Activated T-cell treated with anti-CD3 and anti-CD28 coated beads for 24 hours (primary cell): ENCODE measurements around the gene FAF1.

Source experiments
- DNase-seq: peaks from one replicate; pipeline ENCODE4 v3.0.0-alpha.2; 2020; ENCODE audit warnings: low read depth

The FAF1 gene

DNA sequence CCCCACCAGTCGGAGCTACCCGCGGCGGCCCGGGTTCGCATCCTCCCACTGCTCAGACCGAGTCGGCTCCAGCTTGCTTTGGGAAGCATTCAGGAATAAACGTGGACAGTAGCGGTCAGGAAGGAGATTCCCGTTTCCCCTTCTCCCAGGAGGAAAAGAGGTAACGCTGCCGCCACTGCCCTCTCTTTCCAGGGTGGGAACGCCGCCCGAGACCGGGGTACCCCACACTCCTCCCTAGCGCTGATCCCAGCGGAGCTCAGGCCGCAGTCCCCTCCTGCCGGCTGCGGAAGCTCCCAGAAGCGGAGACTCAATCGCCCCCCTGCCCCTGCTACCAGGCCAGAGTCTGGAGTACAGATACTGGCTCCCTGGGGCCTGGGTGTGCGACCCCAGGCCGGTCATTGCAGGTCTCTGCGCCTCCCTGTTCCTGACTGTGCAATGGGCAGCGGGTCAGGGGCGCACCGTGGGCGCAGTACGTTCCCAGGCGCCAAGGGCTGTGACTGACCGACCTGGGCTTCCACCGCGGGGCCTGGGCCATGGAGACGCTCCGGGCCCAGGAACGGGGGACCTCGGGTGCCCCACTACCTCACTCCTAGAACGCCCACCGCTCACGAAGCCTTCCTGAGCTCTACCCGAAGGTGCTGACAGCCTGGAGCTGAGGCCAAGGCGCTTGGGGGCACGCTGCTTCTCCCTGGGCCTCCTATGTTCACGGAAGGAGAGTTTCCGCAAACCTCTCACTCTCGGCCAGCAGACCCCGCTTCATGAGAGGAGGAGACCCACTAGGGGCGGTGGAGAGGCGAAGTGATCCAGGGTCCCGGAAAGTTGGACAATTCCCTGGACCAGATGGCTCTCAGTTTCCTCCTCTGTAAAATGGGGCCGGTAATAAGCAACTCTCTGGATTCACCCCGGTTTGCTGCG is 544.6 kb downstream of the FAF1 start:
- DNase-seq, result no peak

DNA sequence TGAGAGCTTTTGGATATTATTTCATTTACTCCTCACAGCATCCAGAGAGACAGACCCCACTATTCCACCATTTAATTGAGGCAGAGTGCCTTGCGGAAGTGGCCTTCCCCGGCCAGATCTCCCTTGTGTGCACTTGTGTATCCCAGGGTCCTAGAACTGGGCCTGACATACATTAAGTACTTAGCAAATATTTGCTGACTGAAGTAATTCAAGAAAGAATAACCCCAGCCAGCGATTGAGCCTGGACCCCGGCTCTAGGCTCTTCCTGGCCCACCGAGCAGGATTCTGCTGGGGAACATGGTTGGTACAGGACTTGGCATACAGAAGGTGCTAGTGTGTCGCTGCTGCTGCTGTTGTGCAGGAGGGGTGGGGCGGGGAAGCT is 545.2 kb downstream of the FAF1 start:
- no peak for DNase-seq

DNA sequence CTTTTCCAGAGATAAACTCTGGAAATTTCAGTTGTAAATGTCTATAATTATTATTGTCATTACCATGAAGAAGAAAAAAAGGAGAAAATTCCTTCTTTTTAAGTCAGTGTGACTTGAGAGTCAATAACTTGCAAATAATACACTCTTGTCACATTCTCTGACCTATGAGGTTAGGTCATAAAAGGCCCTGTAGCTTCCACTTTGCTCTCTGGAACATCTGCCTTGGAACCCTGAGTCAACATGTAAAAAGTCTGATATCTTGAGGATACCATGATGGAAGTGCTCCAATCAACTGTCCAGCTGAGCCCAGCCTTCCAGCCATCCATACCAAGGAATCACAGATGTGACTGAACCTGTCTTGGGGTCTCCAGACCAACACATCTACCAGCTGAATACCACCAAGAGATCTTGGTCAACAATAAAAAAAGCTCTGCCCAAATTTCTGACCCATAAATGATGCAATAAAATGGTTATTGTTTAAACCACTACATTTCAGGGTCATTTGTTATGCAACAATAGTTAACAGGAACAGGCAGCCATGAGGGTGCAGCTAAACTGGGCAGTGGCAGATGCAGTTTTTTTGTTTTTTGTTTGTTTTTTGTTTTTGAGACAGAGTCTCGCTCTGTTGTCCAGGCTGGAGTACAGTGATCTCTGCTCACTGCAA is 547.1 kb downstream of the FAF1 start:
- DNase-seq, result no peak

DNA sequence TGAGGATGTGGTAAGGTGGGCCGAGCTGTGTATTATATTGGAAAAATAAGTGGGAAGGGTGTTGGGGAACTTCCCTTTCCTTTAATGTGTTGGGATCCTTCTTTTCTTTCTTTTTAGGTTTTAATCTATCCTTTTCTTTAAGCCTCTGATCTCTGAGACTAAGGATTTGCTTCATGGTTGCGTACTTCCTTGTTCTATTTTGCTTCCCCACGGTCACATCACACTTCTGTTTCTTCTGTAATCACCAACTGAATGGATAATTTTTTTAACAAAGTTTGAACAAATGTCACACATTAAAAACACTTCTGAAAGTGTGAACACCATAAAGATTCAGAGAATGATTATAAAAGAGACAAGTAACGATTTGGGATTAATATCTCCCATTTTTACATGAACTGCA is 554.3 kb downstream of the FAF1 start:
- no peak for DNase-seq

DNA sequence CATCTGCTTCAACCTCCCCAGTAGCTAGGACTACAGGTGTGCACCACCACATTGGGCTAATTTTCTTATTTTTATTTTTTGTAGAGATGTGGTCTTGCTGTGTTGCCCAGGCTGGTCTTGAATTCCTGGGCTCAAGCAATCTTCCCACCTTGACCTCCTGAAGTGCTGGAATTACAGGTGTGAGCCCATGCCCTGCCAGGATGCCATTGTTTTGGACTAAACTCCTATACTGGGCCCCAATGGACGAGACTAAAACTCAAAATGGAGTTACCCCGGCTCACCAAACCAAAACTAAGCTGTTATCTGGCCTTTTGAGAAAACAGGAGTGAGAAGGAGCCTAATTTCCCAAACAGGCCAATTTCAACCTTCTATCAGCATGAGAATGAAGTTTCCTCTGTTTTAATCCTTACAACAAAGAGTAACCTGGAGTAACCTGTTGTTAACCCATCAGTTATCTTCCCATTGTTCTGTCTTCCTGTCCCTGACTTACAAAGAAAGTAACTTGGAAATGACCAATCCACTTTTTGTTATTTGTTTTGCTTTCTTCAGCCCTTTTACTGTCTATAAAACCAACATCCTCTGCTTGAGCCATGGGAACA is 566.4 kb downstream of the FAF1 start:
- no peak for DNase-seq
